Measurements from ENCODE around the gene YARS1.

Gene YARS1

DNA sequence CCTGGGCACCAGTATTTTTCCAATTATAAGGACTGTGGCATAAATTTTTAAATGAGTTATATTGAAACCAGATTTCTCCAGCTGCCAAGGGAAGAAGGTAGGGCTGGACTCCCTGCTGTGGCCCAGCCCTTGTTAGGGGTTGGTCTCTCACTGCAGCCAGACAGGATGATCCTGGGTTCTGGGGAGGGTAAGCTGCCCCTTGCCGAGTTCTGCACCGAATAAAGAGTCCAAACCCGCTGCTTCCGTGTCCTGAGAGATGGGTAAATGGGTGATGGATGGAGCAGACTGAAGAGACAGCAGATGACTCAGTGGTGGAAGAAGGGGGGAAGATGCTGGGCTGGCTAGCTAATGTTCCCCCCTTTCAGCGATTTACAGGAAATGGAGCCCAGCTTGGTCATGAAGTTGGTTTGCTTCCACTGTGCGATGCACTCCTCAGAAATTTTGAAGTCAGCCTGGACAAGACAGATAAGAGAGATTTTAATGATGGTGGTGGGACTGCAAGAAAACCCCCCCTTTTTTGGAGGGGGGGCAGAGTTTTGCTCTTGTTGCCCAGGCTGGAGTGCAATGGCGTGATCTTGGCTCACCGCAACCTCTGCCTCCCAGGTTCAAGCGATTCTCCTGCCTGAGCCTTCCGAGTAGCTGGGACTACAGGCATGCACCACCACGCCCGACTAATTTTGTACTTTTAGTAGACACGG, 41.4 kb downstream of the YARS1 start:
- no peak for DNase-seq

DNA sequence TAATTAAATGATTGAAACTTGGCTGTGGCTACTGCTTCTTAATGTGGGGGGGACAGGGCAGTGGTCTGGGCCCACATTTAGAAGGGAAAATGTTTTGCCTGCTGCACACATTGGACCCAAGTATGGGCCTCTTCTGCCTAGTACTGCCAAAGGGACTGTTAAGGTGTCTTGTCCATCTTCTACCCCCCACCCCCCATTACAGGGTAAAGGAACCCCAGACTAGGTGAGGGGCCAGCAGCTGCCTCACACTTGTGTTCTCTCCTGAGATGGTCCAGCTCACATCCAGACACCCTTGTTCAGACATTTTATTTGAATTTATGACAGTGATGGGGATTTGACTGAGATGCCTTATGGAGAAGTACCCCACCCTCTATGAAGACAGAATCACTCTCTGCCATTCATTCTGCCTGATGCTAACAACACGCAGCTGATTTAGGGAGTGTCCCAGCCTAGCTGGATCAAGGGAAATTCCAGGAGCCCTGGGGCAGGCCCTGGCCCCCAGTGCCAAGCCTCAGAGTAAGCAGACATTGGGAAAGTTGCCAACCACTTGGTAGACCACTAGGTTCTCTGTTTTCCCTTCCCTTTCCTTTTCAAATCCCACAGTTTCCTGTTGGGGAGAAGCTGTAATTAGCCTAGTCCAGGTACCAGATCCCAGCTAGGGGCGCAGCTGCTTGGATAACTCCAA, 42.1 kb downstream of the YARS1 start:
- no peak for DNase-seq

DNA sequence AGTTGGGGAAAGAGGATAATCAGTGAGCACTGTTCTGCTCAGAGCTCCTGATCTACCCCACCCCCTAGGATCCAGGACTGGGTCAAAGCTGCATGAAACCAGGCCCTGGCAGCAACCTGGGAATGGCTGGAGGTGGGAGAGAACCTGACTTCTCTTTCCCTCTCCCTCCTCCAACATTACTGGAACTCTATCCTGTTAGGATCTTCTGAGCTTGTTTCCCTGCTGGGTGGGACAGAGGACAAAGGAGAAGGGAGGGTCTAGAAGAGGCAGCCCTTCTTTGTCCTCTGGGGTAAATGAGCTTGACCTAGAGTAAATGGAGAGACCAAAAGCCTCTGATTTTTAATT, 42.7 kb downstream of the YARS1 start:
- DNase-seq = no peak

DNA sequence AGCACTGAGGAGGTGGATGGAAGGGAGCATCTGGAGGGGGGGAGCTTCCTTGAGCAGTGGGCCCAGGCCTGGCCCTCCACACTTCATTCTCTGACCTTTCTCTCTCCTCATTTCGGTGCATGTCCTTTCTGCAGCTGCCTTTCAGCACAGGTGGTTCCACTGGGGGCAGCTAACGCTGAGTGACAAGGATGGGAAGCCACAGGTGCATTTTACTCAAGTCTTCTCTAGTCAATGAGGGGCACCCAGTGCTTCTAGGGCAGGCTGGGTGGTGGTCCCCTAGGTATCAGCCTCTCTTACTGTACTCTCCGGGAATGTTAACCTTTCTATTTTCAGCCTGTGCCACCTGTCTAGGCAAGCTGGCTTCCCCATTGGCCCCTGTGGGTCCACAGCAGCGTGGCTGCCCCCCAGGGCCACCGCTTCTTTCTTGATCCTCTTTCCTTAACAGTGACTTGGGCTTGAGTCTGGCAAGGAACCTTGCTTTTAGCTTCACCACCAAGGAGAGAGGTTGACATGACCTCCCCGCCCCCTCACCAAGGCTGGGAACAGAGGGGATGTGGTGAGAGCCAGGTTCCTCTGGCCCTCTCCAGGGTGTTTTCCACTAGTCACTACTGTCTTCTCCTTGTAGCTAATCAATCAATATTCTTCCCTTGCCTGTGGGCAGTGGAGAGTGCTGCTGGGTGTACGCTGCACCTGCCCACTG, 43.2 kb downstream of the YARS1 start:
- no peak for DNase-seq

DNA sequence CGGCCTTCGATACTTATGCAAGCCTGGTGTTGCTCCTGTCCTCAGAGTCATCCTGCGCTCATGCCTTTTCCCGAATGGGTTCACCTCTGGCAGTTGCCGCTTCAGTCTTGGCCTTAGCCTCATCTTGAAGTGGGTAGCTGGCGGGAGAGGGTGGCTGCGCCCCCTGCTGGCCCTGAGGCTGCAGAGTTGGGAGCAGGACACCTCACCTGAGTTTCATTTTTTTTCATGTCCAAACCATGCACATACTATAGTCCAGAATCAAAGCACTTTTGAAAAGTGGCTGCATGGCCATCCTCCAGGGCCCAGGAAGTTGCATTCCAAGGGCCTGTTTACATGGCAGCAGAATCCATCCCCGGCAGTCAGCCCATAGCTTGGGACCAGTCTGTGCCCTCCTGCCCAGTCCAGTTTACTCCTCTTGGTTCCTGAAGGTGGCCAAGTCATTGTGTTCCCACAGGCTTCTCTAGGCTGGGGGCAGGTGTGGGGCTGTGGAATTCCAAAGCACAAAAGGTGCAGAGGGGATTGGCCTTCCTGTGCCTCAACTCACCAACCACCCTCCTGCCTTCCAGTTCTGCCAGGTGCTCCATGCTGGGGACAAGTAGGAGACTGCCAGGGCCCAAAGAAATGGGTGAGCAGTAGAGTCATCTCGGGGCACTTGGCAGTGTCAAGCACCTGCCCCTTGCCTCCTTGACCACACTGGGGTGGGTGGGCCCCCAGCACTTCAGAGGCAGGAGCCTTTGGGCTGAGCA, 44.0 kb downstream of the YARS1 start:
- DNase-seq = peak; percentile 75

DNA sequence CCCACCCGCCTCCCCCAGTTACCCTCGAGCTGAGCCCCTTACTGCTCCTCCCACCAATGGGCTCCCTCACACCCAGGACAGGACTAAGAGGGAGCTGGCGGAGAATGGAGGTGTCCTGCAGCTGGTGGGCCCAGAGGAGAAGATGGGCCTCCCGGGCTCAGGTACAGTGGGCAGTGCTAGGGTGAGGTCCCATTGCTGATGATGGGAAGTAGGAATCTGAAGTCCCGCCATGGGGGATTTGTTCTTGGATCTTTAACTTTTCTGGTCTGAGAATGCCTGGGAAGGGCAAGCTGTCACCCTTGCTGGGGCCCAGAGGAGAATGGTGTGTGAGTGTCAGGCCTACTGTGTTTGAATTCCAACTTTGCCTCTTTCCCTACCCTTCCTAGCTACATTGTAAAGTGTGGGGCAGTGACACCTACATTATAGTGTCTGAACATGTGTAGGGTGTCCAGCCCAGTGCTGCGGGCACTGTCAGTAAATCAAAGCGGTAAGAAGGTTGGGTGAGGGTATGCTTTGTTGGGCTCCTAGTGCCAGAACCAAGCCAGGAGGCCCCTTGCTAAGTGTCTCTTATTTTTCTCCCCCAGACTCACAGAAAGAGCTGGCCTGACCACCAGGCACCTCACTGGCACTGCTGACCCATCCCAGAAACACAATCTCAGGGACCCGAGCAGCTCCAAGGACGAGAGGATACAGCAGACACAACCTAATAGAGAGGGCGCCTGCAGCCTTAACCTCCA, 44.7 kb downstream of the YARS1 start:
- no peak for DNase-seq

DNA sequence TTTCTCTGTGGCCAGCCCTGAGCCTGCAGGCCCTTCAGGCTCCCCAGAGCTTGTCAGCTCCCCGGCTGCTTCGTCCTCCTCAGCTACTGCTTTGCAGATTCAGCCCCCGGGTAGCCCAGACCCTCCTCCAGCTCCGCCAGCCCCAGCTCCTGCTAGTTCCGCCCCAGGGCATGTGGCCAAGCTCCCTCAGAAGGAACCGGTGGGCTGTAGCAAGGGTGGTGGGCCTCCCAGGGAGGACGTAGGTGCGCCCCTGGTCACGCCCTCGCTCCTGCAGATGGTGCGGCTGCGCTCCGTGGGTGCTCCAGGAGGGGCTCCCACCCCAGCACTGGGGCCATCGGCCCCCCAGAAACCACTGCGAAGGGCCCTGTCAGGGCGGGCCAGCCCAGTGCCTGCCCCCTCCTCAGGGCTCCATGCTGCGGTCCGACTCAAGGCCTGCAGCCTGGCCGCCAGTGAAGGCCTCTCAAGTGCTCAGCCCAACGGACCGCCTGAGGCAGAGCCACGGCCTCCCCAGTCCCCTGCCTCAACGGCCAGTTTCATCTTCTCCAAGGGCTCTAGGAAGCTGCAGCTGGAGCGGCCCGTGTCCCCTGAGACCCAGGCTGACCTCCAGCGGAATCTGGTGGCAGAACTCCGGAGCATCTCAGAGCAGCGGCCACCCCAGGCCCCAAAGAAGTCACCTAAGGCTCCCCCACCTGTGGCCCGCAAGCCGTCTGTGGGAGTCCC, 45.4 kb downstream of the YARS1 start:
- DNase-seq = no peak

DNA sequence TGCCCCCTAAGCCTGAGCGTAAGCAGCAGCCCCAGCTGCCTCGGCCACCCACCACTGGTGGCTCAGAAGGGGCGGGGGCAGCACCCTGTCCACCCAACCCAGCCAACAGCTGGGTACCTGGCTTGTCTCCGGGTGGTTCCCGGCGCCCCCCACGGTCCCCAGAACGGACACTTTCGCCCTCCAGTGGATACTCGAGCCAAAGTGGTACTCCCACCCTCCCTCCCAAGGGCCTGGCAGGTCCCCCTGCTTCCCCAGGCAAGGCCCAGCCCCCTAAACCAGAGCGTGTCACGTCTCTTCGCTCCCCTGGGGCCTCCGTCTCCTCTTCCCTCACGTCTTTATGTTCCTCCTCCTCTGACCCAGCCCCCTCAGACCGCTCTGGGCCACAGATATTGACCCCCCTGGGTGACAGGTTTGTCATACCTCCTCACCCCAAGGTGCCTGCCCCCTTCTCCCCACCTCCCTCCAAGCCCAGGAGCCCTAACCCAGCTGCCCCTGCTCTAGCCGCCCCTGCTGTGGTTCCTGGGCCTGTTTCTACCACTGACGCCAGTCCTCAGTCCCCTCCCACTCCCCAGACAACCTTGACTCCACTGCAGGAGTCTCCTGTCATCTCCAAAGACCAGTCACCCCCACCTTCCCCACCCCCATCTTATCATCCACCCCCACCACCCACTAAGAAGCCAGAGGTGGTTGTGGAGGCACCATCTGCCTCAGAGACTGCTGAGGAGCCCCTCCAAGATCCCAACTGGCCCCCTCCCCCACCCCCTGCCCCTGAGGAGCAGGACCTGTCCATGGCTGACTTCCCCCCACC, 46.2 kb downstream of the YARS1 start:
- no peak for DNase-seq

DNA sequence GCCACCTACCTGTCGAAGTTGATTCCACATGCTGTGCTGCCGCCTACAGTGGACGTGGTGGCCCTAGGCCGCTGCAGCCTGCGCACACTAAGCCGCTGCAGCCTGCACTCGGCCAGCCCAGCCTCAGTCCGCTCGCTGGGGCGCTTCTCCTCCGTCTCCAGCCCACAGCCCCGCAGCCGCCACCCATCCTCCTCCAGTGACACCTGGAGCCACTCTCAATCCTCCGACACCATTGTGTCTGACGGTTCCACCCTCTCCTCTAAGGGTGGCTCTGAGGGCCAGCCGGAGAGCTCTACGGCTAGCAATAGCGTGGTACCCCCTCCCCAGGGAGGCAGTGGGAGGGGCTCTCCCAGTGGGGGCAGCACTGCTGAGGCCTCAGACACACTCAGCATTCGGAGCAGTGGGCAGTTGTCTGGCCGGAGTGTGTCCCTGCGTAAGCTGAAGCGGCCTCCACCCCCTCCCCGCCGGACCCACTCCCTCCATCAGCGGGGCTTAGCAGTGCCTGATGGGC, 46.9 kb downstream of the YARS1 start:
- DNase-seq = no peak

DNA sequence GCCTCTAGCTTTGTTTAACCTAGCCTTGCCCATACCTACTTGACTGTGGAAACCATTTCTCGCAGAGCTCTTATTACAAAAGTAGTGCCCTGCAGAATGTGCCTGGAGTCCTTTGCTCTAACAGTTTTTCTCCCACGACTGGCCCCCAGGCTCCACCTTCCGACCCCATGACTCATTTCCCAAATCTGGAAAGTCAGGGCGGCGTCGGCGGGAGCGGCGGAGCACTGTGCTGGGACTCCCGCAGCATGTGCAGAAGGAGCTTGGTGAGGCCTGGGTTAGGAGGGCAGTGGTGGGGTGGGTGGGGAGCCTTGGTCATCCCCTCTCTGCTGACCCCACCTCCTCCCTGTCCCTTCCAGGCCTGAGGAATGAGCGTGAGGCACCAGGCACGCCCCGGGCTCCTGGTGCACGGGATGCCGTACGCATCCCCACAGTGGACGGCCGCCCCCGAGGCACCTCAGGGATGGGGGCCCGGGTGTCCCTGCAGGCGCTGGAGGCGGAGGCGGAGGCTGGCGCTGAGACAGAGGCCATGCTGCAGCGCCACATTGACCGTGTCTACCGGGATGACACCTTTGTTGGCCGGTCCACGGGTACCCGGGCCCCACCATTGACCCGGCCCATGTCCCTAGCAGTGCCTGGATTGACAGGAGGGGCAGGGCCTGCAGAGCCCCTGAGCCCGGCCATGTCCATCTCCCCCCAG, 47.5 kb downstream of the YARS1 start:
- no peak for DNase-seq

DNA sequence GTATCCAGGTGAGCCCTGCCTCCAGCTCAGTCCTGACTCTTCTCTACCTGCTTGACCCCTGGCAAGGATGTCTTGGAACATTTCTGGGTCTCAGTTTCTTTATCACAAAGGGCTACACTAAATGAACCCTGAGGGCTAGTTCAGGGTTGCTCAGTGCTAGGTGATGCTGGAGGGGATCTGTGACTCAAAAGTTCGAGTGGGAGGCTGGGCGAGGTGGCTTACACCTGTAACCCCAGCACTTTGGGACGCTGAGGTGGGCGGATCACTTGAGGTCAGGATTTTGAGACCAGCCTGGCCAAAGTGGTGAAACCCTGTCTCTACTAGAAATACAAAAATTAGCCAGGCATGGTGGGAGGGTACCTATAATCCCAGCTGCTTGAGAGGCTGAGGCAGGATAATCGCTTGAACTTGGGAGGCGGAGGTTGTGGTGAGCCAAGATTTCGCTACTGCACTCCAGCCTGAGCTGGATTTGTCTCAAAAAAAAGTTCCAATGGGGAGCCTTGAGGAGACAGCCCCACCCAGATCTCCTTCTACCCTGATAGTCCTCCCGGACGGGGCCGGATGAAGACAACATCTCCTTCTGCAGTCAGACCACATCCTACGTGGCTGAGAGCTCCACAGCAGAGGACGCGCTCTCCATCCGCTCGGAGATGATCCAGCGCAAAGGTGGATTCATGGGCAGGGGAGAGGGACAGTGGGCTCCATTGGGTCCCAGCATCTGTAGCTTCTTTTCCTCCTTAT, 48.9 kb downstream of the YARS1 start:
- no peak for DNase-seq

DNA sequence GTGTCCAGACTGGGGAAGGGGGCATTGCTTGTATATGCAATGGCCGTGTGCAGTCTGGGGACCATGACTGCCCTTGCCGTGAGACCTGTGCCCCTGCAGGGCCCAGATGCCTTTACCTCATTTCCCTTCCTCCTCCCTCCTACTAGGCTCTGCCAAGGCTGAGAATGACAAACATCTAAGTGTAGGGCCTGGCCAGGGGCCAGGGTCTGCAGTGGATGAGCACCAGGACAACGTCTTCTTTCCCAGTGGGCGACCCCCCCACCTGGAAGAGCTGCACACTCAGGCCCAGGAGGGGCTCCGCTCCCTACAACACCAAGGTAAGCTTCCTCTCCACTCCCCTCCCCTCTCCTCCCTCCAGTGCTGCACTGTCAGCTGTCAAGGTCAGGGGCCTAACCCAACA, 49.5 kb downstream of the YARS1 start:
- DNase-seq = no peak

DNA sequence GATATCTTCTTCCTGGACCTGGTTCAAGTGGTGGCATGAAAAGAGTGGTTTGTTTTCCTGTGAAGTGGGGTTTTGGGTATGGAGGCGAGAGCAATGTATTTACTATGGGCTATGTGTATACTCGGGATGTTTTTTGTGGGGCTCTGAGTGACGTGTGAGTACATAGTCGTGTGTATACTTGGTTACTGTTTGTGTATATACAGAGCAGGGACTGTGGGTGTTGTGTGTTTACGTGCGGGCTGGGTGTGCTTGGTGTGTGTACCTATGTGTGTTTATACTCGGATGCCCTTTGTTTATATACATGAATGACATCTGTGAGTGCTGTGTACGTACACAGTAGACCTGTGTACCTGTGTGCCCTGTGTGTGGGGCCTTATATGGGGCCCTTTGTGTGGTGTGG, 50.0 kb downstream of the YARS1 start:
- DNase-seq = no peak

DNA sequence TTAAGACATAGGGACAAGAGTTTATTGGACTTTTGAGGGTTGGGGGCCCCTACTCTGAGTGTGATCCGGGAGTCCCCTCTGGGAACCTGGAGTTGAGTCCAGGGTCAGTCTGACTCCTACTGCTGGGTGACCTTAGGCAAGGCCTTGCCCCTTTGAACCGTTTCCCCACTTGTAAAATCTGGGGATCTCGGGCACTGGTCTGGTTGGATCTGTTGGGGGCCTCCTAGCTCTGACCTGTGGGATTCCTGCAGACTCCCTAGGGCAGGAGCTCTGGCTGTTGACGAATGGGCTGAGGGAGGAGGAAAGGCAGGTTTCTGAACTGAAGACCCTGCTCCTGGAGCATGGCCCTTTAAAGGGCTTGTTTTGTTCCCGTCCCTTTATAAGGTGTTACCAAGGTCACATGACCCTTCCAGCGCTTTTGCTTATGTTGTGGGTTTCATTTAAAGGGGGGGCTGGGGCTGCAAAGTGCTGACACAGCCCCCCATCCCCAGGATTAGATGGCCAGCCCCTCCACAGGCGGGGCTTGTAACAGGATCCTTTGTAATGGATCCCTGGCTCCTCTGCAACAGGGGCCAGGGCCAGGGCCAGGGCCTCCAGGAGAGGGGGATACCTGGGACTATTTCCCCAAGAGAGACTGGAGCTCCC, 50.7 kb downstream of the YARS1 start:
- DNase-seq = no peak

DNA sequence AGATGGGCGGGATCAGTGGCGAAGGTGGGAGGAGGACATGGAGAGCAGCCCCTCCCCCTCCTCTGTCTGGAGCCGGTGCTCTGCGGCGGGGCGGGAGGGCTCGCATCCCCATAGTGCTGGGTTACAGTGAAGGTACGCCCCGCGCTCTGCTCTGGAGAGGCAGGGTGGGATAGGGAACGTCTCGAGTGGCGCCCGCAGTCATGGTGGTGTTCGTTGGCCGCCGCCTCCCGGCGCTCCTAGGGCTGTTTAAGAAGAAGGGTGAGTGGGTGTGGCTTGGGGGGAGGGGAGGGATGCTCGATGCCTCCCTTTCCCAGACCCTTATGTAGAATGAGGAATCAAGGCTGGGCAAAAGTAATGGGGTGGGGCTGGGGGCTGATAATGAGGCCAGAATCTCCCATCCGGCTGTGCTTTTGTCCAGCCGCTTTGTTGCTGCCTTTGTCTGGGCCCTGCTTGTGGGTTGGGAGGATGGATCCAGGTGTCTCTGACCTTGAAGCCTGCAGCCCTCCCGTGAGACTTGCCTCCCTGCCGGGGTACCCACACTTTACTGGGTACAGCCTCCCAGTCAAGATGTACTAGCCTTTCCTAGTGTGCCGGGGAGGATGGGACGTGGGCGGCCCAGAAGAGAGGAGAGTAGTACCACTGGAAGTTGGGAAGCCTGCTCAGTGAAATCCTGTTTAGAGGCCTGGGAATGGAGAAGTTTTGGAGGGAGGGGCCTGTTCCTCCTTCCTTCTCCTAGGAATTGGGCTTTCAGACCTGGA, 51.4 kb downstream of the YARS1 start:
- no peak for DNase-seq

DNA sequence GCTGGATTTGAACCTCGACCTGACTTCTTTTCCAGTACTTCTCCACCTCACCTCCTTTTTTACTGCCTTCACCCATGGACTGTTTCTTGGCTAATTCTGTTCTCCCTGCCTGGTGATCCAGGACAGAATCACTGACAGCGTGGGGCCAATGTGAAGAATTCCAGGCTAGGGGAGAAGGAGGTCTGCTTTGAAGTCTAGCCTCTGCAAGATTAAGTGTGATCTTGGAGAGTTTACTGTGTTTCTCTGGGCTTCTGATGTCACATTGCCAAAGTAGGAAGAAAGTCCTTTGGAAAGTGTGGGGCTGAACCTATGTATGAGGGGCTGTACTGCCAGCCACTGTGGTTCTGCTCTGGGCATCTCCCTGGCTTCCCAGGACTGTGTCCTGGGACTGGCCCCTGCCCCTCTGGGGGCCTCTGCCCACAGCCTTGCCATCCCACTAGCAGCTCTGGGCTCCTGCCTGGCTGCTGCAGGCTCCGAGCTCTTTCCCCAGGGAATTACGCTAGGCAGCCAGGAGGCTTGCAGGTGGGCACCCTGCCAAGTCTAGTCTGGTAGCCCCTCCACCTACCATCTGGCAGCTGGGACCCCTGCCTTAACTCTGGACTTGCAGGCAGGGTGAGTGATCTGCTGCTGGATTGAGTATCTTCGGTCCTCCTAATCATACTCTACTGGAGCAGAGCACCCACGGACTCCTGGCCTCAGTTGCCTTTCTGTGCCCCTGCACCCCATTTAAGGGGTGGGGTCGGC, 52.2 kb downstream of the YARS1 start:
- no peak for DNase-seq

DNA sequence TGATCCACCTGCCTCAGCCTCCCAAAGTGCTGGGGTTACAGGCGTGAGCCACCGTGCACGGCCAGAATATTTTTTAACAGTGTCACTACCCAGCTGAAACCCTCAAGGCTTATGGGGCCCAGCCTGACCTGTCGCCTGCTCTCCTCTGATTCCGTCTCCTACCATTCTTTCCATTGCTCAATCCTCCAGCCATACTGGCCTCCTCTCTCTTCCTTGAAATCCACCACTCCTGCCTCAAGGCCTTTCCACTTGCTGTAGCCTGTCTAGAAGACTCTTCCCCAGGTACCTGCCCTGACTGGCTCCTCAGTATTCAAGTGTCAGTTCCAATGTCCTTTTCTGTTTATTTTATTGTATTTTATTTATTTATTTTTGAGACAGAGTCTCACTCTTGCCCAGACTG, 53.9 kb downstream of the YARS1 start:
- DNase-seq = no peak

DNA sequence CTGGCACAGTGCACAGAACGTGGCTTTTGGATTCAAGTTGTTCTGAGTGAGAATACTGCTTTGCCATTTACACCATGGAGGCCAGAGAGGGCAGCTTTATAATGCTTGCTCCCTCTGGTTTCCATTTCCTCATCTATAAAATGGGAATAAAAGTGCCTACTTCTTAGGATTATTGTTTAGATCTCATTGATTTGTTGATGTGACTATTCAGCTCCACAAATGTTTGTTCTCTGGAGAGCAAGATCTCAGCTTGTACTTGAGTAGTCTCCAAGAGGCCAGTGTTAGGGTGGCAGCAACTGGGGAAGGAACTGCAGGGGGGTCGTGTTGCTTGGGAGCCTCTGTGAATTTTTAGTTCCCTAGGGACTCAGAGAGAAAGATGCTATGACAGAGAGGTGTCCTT, 55.2 kb downstream of the YARS1 start:
- DNase-seq = no peak
